K562 (cell line): Measurements from ENCODE around the gene PTPN5.

Experiments used
- GTF2A2 ChIP-seq: IDR thresholded peaks from 2 replicates; pipeline ENCODE4 v1.6.1; 2016; ENCODE audit warnings: mild to moderate bottlenecking, missing genetic modification characterization, missing compliant biosample characterization
- ZNF263 ChIP-seq: sonication (generic); formaldehyde crosslinking; IDR thresholded peaks from 2 replicates; pipeline ENCODE4 v1.8.0; 2022; ENCODE audit warnings: mild to moderate bottlenecking, missing genetic modification reagents, borderline replicate concordance
- ZSCAN29 ChIP-seq: fragments of 450-650 bp; IDR thresholded peaks from 2 replicates; pipeline ENCODE4 v1.6.1; 2017

GRCh38 chr11:18739685-18740084 lies 51.9 kb downstream of the PTPN5 start:
- TF ChIP-seq ZNF263 (CRISPR knock-in tag): no peak
- TF ChIP-seq GTF2A2: no peak
- TF ChIP-seq ZSCAN29: no peak
